ENCODE data around the gene KRTAP10-8.
"Not testable (repeated sequence)": the region's sequence is repeated elsewhere in the genome, so short reads cannot be mapped to it uniquely, and the experiment has no call there.

The KRTAP10-8 gene

DNA sequence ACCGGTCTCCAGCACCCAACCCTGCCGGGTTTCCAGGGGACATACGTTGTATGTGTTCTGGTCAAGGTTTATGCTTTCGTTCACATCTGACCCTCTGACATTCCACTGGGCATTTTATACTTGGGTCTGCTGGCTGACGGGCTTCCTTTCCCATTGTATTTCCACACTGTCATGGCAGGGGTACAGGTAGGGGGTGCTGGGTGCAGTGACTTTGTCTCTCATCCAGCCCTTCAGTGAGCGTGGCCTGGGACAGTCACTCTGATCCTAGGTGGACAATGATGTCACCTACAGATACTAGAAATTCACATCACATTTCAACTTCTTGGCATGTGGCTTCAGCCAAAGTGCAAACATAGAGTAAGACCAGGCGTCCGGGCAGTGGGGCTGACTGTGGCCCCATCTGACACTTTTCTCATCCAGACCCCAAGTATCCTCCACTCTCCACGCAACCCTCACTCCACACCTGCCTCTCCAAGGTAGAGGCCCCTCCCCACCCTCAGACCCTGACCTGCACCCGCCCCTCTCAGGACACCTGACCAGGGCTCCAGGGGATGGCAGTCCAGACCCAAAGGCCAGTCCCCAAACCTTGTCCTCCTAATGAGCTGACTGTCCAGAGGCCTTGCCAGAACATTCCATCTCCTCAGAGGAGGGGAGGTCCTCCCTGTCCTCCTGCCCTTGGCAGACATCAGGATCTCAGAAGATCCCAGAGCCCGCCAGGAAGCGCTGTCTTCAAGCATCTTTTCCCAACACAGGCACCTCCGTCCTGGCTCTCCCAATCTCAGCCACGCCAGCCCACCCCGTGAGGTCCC lies 24.5 kb downstream of the KRTAP10-8 start:
- no peak for TF ChIP-seq CTCF (IDR thresholded peaks at IDR 0.05; ENCODE audit: low read length)
- no peak for TF ChIP-seq EZH2 (optimal IDR thresholded peaks at IDR 0.05; ENCODE audit: low read depth, low read length)
- TF ChIP-seq EZH2phosphoT487 (IDR thresholded peaks at IDR 0.05; ENCODE audit: low read length) = no peak

DNA sequence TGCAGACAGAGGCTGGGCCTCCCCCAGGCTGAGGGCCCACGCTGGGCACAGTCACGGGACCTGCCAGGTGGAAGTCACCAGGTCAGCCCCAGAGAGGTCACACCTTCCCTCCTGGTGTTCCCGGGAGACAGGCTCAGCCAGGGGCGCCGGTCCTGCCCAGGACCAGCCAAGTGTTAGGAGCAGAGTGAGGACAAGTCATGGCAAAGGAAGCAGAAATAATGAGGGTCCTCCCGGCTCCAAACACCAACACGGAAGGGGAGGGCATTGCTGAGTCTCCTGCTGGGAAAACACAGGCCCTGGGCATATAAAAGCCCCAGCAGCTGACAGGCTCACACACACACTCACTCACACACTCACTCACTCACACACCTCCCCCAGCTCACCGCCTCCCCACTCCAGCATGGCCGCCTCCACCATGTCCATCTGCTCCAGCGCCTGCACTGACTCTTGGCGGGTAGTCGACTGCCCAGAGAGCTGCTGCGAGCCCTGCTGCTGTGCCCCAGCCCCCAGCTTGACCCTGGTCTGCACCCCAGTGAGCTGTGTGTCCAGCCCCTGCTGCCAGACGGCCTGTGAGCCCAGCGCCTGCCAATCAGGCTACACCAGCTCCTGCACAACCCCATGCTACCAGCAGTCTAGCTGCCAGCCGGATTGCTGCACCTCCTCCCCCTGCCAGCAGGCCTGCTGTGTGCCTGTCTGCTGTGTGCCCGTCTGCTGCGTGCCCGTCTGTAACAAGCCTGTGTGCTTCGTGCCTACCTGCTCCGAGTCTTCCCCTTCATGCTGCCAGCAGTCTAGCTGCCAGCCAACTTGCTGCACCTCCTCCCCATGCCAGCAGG lies 25.4 kb downstream of the KRTAP10-8 start, which contains the start of gene KRTAP10-10:
Gene KRTAP10-10 (plus strand): TSS at position 339 of the 833 bp plus-strand sequence. CDS start 62 bp downstream, at position 401.
- Histone ChIP-seq H3K27me3 (replicated peaks; ENCODE audit: insufficient read depth, low read length) (peaks cover 80% of the 10 kb centered on the region), H3K9me2 (replicated peaks; ENCODE audit: insufficient read depth, low read length) (no peaks in the 10 kb centered on the region), H3K9me3 (replicated peaks; ENCODE audit: insufficient read depth, low read length) (no peaks in the 10 kb centered on the region), H3K4me2 (ENCODE audit: low read depth, low read length) (no peak within 1 kb of the TSS), H3K9ac (ENCODE audit: low read length) (no peak within 1 kb of the TSS), H3K4me1 (ENCODE audit: low read length) (no peaks in the 10 kb centered on the region), H3F3A (ENCODE audit: insufficient read depth, low read length) (no peaks in the 10 kb centered on the region), H3K36me3 (replicated peaks; ENCODE audit: insufficient read depth, low read length) (no peaks in the 10 kb centered on the region), H3K27ac (ENCODE audit: low read length) (no peak within 1 kb of the TSS), H2AFZ (ENCODE audit: low read length) (no peak within 1 kb of the TSS), H3K4me3 (ENCODE audit: low read length) (no peak within 1 kb of the TSS), H3K79me2 (ENCODE audit: low read length) (no peaks in the 10 kb centered on the region), H4K20me1 (ENCODE audit: insufficient read depth, low read length) (no peaks in the 10 kb centered on the region)
- TF ChIP-seq EZH2 (optimal IDR thresholded peaks at IDR 0.05; ENCODE audit: low read depth, low read length) (no peak), EZH2phosphoT487 (IDR thresholded peaks at IDR 0.05; ENCODE audit: low read length) (no peak), CTCF (IDR thresholded peaks at IDR 0.05; ENCODE audit: low read length) (no peak)
- no peak for DNase-seq

More for the DNA sequence above, 24.5 kb downstream of the KRTAP10-8 start:
- no peaks in the 10 kb centered on the region for H3F3A ChIP-seq (ENCODE audit: insufficient read depth, low read length)
- H3K27me3 ChIP-seq (replicated peaks; ENCODE audit: insufficient read depth, low read length) = peaks cover 80% of the 10 kb centered on the region
- H3K9me3 ChIP-seq (replicated peaks; ENCODE audit: insufficient read depth, low read length) = no peaks in the 10 kb centered on the region
- H3K79me2 ChIP-seq (ENCODE audit: low read length) = no peaks in the 10 kb centered on the region
- no peak overlapping the region for H2AFZ ChIP-seq (ENCODE audit: low read length)
- no peaks in the 10 kb centered on the region for H4K20me1 ChIP-seq (ENCODE audit: insufficient read depth, low read length)
- H3K9me2 ChIP-seq (replicated peaks; ENCODE audit: insufficient read depth, low read length) = no peaks in the 10 kb centered on the region
- H3K27ac ChIP-seq (ENCODE audit: low read length) = no peak overlapping the region
- DNase-seq = no peak
- H3K9ac ChIP-seq (ENCODE audit: low read length) = no peak overlapping the region
- no peaks in the 10 kb centered on the region for H3K4me1 ChIP-seq (ENCODE audit: low read length)
- no peak overlapping the region for H3K4me2 ChIP-seq (ENCODE audit: low read depth, low read length)
- no peaks in the 10 kb centered on the region for H3K36me3 ChIP-seq (replicated peaks; ENCODE audit: insufficient read depth, low read length)
- no peak overlapping the region for H3K4me3 ChIP-seq (ENCODE audit: low read length)

DNA sequence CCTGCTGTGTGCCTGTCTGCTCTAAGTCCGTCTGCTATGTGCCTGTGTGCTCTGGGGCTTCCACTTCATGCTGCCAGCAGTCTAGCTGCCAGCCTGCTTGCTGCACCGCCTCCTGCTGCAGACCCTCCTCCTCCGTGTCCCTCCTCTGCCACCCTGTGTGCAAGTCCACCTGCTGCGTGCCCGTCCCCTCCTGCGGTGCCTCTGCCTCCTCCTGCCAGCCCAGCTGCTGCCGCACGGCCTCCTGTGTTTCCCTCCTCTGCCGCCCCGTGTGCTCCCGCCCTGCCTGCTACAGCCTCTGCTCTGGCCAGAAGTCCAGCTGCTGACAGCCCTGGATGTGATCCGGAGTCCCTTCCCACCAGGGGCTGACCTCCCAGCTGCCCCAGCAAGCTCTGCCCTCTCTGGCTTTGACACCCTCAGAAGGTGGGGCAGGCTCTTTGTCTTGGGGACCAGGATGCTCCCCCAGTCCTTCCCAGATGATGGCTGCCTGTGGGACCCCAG lies 26.0 kb downstream of the KRTAP10-8 start:
- H3K27me3 ChIP-seq (replicated peaks; ENCODE audit: insufficient read depth, low read length) = peaks cover 79% of the 10 kb centered on the region
- not testable (repeated sequence) for H3F3A ChIP-seq (ENCODE audit: insufficient read depth, low read length); H3K4me1 ChIP-seq (ENCODE audit: low read length); H4K20me1 ChIP-seq (ENCODE audit: insufficient read depth, low read length); H3K4me2 ChIP-seq (ENCODE audit: low read depth, low read length); H3K36me3 ChIP-seq (replicated peaks; ENCODE audit: insufficient read depth, low read length); H3K9ac ChIP-seq (ENCODE audit: low read length); H3K79me2 ChIP-seq (ENCODE audit: low read length); H3K9me2 ChIP-seq (replicated peaks; ENCODE audit: insufficient read depth, low read length); H3K9me3 ChIP-seq (replicated peaks; ENCODE audit: insufficient read depth, low read length); DNase-seq; H3K27ac ChIP-seq (ENCODE audit: low read length); H2AFZ ChIP-seq (ENCODE audit: low read length); H3K4me3 ChIP-seq (ENCODE audit: low read length)

GRCh38 chr21:44638506-44639330 lies 26.8 kb downstream of the KRTAP10-8 start:
- H3K27ac ChIP-seq (ENCODE audit: low read length); H3K36me3 ChIP-seq (replicated peaks; ENCODE audit: insufficient read depth, low read length); H3K4me3 ChIP-seq (ENCODE audit: low read length); H3F3A ChIP-seq (ENCODE audit: insufficient read depth, low read length); H3K79me2 ChIP-seq (ENCODE audit: low read length); DNase-seq; H4K20me1 ChIP-seq (ENCODE audit: insufficient read depth, low read length); H3K4me2 ChIP-seq (ENCODE audit: low read depth, low read length); H3K9me3 ChIP-seq (replicated peaks; ENCODE audit: insufficient read depth, low read length); H3K9me2 ChIP-seq (replicated peaks; ENCODE audit: insufficient read depth, low read length); H3K4me1 ChIP-seq (ENCODE audit: low read length); H2AFZ ChIP-seq (ENCODE audit: low read length); H3K9ac ChIP-seq (ENCODE audit: low read length): not testable (repeated sequence)
- H3K27me3 ChIP-seq (replicated peaks; ENCODE audit: insufficient read depth, low read length) = peaks cover 79% of the 10 kb centered on the region

Measured in MM.1S (cell line).